Stimulated activated CD4-positive, alpha-beta T cell treated with anti-CD3 and anti-CD28 coated beads, Interleukin-15, amount 100 ng/mL, for 24 hours (primary cell): ENCODE results near the gene OAS2.

Experiments used
- DNase-seq: peaks from one replicate; pipeline ENCODE4 v3.0.0-alpha.2; 2020

The OAS2 gene

DNA sequence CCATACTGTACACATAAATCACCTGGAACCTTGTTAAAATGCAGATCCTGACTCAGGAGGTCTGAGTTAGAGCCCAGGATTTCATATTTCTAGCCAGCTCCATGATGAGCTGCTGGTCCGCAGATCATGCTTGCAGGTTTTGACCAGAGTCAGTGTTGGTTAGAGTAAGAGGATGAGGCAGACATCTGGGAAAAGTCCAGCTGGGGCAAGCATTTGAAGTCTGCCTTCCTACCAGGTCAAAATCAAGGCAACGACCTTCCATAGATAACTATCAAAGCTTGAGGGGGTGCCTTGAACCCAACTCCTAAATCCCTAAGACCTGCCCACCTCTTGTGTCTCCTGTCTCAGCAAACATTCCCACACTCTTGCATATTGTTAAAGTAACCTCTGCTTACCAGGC is 9.2 kb downstream of the OAS2 start:
- DNase-seq, result no peak

DNA sequence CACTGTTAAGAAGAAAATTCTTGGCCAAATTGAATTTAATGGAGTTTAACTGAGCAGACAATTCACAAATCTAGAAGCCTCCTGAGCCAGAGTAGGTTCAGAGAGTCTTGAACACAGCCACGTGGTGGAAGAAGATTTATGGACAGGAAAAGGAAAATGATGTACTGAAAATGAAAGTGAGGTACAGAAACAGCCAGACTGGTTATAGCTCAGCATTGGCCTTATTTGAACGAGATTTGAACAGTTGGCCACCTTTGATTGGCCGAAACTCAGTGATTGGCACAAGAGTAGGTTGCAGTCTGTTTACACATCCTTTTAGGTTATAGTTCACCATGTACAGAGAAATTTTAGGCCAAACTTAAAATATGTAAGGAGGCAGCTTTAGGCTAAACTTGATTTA is 9.9 kb downstream of the OAS2 start:
- peak; percentile 23 for DNase-seq

GRCh38 chr12:112988823-112989385 is 10.6 kb downstream of the OAS2 start:
- DNase-seq, result peak; percentile 6

DNA sequence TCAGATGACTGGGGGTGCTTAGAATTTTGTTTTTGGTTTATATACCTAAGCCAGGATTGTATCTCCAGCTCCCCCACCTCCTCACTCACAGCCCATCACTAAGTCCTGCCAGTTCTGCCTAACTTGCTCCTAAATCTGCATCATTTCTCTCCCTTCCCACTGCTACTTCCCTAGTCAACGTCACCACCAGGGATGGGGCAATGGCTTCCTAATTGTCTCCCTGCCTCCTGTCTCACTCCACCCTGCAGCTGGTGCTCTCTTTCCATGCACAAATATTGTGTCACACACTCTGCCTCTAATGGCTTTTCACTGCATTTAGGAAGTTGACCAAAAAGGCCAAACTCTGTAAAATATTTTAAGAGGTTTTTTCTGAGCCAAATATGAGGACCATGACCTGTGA is 11.5 kb downstream of the OAS2 start:
- no peak for DNase-seq

- peak; percentile 73 for DNase-seq
These were observed 14.5 kb downstream of the OAS2 start for GRCh38 chr12:112992541-112993398.

DNA sequence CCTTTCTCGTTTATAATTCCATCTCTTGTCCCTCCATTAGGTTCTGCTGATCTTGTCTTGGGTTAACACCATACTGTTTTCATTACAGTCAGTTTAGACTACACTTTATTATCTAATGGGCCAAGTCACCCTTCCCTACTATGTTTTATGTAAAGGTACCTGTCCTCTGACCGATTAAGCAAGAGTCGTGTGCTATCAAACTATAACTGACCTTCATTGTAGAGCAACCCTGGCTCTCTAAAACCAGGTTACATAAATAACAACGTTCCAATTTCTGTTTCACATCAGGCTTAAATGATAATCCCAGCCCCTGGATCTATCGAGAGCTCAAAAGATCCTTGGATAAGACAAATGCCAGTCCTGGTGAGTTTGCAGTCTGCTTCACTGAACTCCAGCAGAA is 16.7 kb downstream of the OAS2 start:
- DNase-seq, result no peak

DNA sequence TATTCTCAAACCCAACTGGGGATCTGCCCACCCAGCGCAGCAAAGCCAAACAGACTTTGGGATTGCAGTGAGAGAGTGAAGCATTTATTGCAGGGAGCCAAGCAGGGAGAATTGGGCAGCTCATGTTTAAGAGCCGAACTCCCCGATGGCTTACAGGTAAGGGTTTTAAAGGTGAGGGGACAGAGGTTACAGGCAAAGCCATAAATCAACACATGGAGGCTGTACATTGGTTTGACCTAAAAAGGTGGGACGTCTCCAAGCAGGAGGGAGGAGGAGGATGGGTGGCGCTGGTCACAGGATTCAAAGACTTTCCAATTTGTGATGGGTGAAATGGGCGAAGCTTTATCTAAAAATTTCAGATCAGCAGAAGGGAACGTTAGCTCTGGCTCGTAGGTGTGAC is 18.2 kb downstream of the OAS2 start:
- DNase-seq, result no peak

DNA sequence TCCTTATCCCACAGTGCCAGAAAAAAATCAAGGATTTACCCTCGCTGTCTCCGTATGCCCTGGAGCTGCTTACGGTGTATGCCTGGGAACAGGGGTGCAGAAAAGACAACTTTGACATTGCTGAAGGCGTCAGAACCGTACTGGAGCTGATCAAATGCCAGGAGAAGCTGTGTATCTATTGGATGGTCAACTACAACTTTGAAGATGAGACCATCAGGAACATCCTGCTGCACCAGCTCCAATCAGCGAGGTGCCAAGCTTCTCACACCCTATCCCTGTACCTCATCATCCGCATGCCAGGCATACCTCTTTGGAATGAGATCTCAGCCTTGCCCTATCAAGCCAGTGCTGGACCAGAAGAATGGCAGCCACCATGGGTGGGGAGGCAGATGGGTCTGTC is 19.2 kb downstream of the OAS2 start:
- DNase-seq, result no peak

GRCh38 chr12:112998987-112999767 is 20.9 kb downstream of the OAS2 start:
- no peak for DNase-seq

DNA sequence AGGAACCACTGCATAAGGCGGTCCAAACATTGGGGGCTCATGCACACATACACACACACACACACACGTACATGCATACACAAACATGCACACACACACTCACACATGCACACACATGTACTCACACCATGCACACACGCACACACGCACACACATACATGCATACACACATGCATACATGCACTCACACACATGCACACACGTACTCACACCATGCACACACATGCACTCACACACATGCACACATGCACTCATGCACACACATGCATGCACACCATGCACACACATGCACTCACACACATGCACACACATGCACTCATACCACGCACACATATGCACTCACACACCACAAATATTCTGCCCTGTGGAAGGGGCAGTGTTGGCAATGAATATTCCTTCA is 22.1 kb downstream of the OAS2 start:
- no peak for DNase-seq

DNA sequence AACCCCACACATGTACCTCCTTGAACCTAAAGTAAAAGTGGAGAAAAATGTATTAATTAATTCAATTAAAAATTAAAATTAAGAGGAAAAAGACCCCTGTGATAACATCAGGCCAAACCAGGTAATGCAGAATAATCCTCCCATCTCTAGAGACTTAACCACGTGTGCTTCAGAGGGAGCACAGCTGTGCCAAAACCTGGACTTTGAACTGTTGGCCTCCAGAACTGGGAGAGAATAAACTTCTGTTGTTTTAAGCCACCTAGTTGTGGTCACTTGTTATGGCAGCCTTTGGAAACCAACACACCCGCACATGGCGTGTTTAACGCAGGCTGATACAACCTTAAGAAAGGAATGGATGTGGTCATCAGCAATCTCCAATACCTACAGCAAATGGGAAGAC is 23.8 kb downstream of the OAS2 start:
- no peak for DNase-seq

- DNase-seq, result no peak
These were observed 24.4 kb downstream of the OAS2 start for GRCh38 chr12:113002676-113003075.

DNA sequence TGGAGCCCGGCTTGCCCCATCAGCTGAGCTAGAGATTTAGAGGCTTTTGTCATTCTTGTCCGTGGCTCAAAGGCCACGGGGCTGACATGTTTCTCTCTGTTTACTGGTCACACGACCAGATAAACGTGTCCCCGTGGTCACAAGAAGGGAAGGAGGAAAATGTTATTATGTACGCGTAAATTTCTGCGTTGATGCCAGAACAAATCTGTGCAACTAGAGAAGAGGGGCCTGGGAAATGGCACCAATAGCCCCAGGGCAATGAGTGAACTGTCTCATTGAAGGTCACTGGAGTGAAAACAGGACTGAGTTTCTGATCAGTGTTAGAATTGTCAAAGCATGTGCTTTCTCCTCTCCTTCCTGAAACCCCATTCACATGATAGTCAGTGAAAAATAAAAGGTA is 25.3 kb downstream of the OAS2 start:
- DNase-seq, result no peak

DNA sequence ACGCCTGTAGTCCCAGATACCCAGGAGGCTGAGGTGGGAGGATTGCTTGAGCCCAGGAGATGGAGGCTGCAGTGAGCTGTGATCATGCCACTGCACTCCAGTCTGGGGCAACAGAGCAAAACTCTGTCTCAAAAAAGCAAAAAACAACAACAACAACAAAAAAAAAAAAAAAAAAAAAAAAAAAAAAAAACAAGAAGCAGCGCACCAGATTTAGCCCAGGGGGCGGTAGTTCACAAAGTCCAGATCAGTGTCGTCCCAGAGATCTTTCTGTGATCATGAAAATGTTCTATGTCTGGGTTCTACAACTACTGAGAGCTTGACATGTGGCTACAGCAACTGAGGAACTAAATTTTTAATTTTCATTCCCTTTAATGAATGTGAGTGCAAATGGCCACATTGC is 27.4 kb downstream of the OAS2 start:
- DNase-seq, result no peak

DNA sequence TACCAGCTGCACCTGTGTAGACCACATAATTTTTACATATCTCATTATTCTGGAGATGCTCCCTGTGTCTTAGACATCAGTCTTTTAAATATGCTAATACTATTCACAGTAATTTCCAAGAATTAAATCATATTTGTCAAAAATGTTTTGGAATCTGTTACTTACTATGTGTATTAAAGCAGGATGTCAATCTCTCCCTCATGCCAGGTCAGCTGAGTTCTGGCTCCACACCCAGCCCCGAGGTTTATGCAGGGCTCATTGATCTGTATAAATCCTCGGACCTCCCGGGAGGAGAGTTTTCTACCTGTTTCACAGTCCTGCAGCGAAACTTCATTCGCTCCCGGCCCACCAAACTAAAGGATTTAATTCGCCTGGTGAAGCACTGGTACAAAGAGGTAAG is 27.9 kb downstream of the OAS2 start:
- DNase-seq, result no peak

DNA sequence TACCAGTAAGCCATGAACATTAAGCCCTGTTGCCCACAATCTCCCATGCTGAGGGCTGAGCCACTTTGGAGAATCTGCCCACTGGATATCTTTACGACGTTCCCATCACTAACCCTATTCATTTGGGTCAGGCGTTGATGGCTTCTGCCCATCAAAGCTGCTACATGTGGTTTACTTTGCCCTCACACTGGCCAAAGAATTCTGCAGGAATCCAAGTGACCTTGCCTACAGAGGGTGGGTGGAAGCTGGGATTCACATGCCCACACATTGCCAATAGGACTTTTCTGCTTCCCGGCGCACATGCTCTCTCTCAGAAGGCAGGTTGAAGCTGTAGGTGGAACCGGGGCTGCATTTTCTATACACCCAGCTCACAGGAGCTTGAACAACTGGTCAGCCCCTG is 28.3 kb downstream of the OAS2 start:
- no peak for DNase-seq

- DNase-seq, result no peak
These were observed 28.8 kb downstream of the OAS2 start for GRCh38 chr12:113007166-113007565.

GRCh38 chr12:113010701-113011100 is 32.4 kb downstream of the OAS2 start:
- no peak for DNase-seq

DNA sequence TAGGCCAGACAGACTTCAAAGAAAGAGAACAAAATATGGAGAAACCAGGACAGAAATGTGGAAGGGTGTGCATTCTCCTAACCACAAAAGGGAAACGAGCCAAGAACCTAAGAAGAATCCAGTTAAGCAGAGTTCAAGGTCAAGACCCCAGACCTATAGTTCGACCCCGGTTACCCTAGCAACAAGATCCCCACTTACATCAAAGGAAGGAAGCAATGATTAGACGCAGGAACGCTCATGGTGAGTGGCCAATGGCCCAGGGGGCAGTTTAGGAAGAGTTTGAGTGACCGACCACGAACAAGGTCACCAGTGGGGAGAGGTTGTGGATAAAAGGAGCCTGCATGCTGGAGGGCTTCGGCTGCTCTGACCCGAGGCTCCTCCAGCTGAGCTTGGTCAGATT is 36.2 kb downstream of the OAS2 start:
- DNase-seq, result no peak

- no peak for DNase-seq
These were observed 38.5 kb downstream of the OAS2 start for GRCh38 chr12:113016796-113017195.

DNA sequence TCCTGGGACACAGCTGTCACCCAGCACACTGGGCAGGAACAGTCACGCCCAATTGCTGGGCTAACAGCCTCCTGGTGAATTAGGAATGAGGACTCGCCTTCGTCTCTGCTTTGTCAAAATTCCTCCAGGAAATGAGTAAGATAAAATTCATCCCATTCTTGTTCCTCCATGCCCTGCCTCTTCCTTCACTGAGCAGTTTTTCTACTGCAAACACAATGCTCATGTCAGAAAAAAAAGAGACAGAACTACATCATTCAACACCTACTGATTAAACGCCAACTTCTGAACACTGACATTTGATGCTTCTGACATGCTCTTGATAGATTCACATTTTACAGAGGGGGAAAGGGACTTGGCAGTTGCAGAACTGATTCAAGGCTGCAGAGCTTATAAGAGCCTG is 40.7 kb downstream of the OAS2 start:
- no peak for DNase-seq

DNA sequence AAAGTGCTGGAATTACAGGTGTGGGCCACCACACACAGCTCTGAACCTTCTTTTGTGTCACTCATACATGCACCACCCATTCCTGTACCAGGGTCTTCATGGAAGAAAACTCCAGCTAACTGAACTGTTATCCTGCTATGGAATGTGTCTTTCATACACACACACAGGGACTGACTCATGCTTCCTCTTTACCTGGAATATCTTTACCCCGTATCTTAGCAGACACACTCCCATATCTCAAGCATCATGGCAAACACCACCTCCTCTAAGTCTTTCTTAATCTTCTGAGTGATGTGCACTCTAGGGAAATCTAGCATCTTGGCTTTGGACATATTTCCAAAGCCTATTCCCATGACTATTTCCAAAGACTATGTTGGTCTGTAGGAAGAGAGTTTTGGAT is 43.2 kb downstream of the OAS2 start:
- DNase-seq, result no peak

DNA sequence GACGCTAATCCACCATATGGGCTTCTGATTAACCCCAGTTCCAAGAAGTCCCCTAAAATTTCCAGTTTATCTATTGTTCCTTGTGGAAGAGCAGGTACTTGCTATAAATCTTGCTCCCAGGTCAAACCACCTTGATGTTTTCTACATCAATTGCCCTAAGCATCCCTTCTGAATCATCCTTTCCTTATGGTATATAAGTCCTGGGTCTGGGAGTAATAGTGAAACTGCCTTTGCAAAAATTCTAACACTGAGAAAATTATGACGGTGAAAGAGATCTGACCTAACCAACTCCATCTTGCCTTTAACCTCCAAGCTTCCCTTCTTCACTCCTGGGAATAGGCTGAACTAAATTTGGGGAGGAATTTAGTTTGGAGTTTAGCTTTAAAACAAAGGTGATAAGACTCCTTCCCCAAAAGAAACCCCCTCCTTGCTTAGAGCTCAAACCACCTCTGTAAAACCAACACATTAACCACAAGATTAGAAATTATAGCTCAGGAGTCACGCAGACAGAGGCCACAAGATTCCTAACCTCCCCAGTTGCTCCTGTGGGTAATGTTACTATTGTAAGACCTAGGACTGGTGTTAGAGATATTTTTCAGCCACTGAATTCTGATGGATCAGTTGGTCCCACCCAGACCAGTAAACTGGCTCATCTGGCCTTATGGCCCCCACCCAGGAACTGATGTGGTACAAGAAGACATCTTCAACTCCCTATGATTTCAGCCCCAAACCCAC is 44.4 kb downstream of the OAS2 start:
- no peak for DNase-seq
